MM.1S (cell line): ENCODE results near the gene MYO9A.

Experiments
- DNase-seq: peaks from one replicate; pipeline ENCODE4 v3.0.0-alpha.2; 2015
- H2AFZ ChIP-seq: fragments of 300-600 bp; sonication (generic); 2 replicates; pipeline ENCODE4 v1.6.0; 2016; ENCODE audit warnings: antibody characterized with exemption, low read length
- H3F3A ChIP-seq: fragments of 300-600 bp; sonication (generic); 2 replicates; pipeline ENCODE4 v1.6.1; 2016; ENCODE audit warnings: mild to moderate bottlenecking, antibody characterized with exemption, low read length, moderate library complexity, mixed read lengths; ENCODE audit not compliant: insufficient read depth
- H3K27ac ChIP-seq: fragments of 300-600 bp; sonication (generic); 2 replicates; pipeline ENCODE4 v1.5.1; 2016; ENCODE audit warnings: mild to moderate bottlenecking, low read length
- H3K27me3 ChIP-seq: fragments of 300-600 bp; sonication (generic); replicated peaks from 2 replicates; pipeline ENCODE4 v1.6.0; 2016; ENCODE audit warnings: low read length; ENCODE audit not compliant: insufficient read depth
- H3K36me3 ChIP-seq: fragments of 300-600 bp; sonication (generic); replicated peaks from 2 replicates; pipeline ENCODE4 v1.6.1; 2016; ENCODE audit warnings: mild to moderate bottlenecking, low read length, mixed read lengths; ENCODE audit not compliant: insufficient read depth
- H3K4me1 ChIP-seq: fragments of 300-600 bp; sonication (generic); 2 replicates; pipeline ENCODE4 v1.6.1; 2016; ENCODE audit warnings: low read length, mixed read lengths
- H3K4me2 ChIP-seq: fragments of 300-600 bp; sonication (generic); 2 replicates; pipeline ENCODE4 v1.6.0; 2016; ENCODE audit warnings: low read depth, low read length
- H3K4me3 ChIP-seq: fragments of 300-600 bp; sonication (generic); 2 replicates; pipeline ENCODE4 v1.5.1; 2016; ENCODE audit warnings: low read length, mixed read lengths
- H3K79me2 ChIP-seq: fragments of 300-600 bp; sonication (generic); 2 replicates; pipeline ENCODE4 v1.6.1; 2016; ENCODE audit warnings: mixed run types, low read length, mixed read lengths
- H3K9ac ChIP-seq: fragments of 300-600 bp; sonication (generic); 2 replicates; pipeline ENCODE4 v1.6.1; 2016; ENCODE audit warnings: low read length, mixed read lengths
- H3K9me2 ChIP-seq: fragments of 300-600 bp; sonication (generic); replicated peaks from 2 replicates; pipeline ENCODE4 v1.6.1; 2016; ENCODE audit warnings: mild to moderate bottlenecking, low read length, mixed read lengths; ENCODE audit not compliant: insufficient read depth
- H3K9me3 ChIP-seq: fragments of 300-600 bp; sonication (generic); replicated peaks from 2 replicates; pipeline ENCODE4 v1.6.1; 2016; ENCODE audit warnings: mild to moderate bottlenecking, low read length, mixed read lengths; ENCODE audit not compliant: insufficient read depth
- H4K20me1 ChIP-seq: fragments of 300-600 bp; sonication (generic); 2 replicates; pipeline ENCODE4 v1.6.1; 2016; ENCODE audit warnings: mild to moderate bottlenecking, low read length, moderate library complexity, mixed read lengths; ENCODE audit not compliant: insufficient read depth
- CTCF ChIP-seq: fragments of 300-600 bp; sonication (generic); IDR thresholded peaks from 2 replicates; pipeline ENCODE4 v1.5.1; 2016; ENCODE audit warnings: antibody characterized with exemption, low read length, mixed read lengths
- EZH2 ChIP-seq: fragments of 300-600 bp; sonication (generic); optimal IDR thresholded peaks from 2 replicates; pipeline ENCODE3; 2017; ENCODE audit warnings: low read depth, mild to moderate bottlenecking, antibody characterized with exemption, low read length, mixed read lengths
- EZH2phosphoT487 ChIP-seq: fragments of 300-600 bp; sonication (generic); IDR thresholded peaks from 2 replicates; pipeline ENCODE4 v1.6.1; 2018; ENCODE audit warnings: antibody characterized with exemption, low read length

MYO9A gene

DNA sequence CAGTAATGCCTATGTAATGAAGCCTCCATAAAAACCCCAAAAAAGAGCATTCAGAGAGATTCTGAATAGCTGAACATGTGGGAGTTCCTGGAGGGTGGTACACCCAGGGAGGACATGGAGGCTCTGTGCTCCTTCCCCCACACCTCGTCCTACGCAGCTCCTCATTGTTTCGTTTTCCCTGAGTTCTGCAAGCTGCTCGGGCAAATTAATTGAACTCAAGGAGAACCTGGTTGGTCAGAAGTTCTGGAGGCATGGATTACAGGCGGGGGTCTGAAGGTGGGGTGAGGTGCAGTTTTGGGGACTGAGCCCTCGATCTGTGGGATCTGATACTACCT lies 142.2 kb downstream of the MYO9A start:
- no peak for TF ChIP-seq EZH2phosphoT487
- no peak for TF ChIP-seq EZH2
- TF ChIP-seq CTCF = no peak
- Histone ChIP-seq H2AFZ (no peak overlapping the region), H3K4me1 (no peaks in the 10 kb centered on the region), H3K9me3 (no peaks in the 10 kb centered on the region), H3K4me3 (no peak overlapping the region), H3K36me3 (no peaks in the 10 kb centered on the region), H3K27ac (no peak overlapping the region), H3K9ac (no peak overlapping the region), H3K79me2 (no peaks in the 10 kb centered on the region), H3K4me2 (no peak overlapping the region), H4K20me1 (no peaks in the 10 kb centered on the region), H3F3A (no peaks in the 10 kb centered on the region), H3K9me2 (no peaks in the 10 kb centered on the region), H3K27me3 (no peaks in the 10 kb centered on the region)
- DNase-seq = no peak

- TF ChIP-seq EZH2phosphoT487 (no peak), CTCF (no peak), EZH2 (no peak)
- H3K27me3 ChIP-seq = no peaks in the 10 kb centered on the region
- no peak for DNase-seq
Observed at GRCh38 chr15:71974211-71974610, 143.7 kb downstream of the MYO9A start.

DNA sequence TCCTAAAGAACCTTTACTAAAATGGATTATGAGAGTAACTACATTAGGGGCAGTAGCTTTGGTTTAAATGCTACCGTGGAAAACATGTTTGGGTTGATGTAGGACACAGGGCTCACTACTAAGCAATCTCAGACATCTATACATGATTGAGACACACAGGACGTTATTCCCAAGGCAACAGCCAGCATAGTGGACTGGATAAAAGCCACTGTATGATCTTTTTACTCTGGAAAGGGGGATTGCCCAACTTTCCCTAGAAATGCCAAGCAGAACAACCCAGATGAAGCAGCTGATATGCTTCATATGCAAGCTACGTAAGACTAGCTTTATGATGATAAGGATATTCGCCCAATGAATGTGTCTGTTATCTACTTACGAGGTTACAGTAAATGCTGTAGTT lies 144.6 kb downstream of the MYO9A start:
- TF ChIP-seq EZH2 (no peak), CTCF (no peak), EZH2phosphoT487 (no peak)
- H3K4me2 ChIP-seq = no peak overlapping the region
- H3K4me1 ChIP-seq = no peaks in the 10 kb centered on the region
- no peak for DNase-seq
- no peaks in the 10 kb centered on the region for H3K9me3 ChIP-seq
- no peak overlapping the region for H3K27ac ChIP-seq
- H3F3A ChIP-seq = no peaks in the 10 kb centered on the region
- no peaks in the 10 kb centered on the region for H3K79me2 ChIP-seq
- H3K36me3 ChIP-seq = no peaks in the 10 kb centered on the region
- H3K9me2 ChIP-seq = no peaks in the 10 kb centered on the region
- no peaks in the 10 kb centered on the region for H4K20me1 ChIP-seq
- no peak overlapping the region for H3K9ac ChIP-seq
- H3K4me3 ChIP-seq = no peak overlapping the region
- no peaks in the 10 kb centered on the region for H3K27me3 ChIP-seq
- no peak overlapping the region for H2AFZ ChIP-seq

More at GRCh38 chr15:71974211-71974610, 143.7 kb downstream of the MYO9A start:
- H3K4me1 ChIP-seq = no peaks in the 10 kb centered on the region
- H3K9me2 ChIP-seq = no peaks in the 10 kb centered on the region
- H3K79me2 ChIP-seq = no peaks in the 10 kb centered on the region
- H3K9ac ChIP-seq = no peak overlapping the region
- no peaks in the 10 kb centered on the region for H4K20me1 ChIP-seq
- no peaks in the 10 kb centered on the region for H3K9me3 ChIP-seq
- no peak overlapping the region for H2AFZ ChIP-seq
- no peak overlapping the region for H3K4me3 ChIP-seq
- no peak overlapping the region for H3K27ac ChIP-seq
- H3K4me2 ChIP-seq = no peak overlapping the region
- H3F3A ChIP-seq = no peaks in the 10 kb centered on the region
- no peaks in the 10 kb centered on the region for H3K36me3 ChIP-seq

GRCh38 chr15:71971905-71972304 lies 146.0 kb downstream of the MYO9A start:
- TF ChIP-seq CTCF (no peak), EZH2 (no peak), EZH2phosphoT487 (no peak)
- Histone ChIP-seq H3K27me3 (no peaks in the 10 kb centered on the region), H3K27ac (no peak overlapping the region), H3K4me3 (no peak overlapping the region), H3K79me2 (no peaks in the 10 kb centered on the region), H3K9me2 (no peaks in the 10 kb centered on the region), H3K36me3 (no peaks in the 10 kb centered on the region), H3K4me2 (no peak overlapping the region), H3K4me1 (no peaks in the 10 kb centered on the region), H3F3A (no peaks in the 10 kb centered on the region), H4K20me1 (no peaks in the 10 kb centered on the region), H3K9ac (no peak overlapping the region), H2AFZ (no peak overlapping the region), H3K9me3 (no peaks in the 10 kb centered on the region)
- DNase-seq = no peak
